Measurements from ENCODE around the gene YIPF2.
A peak's percentile ranks its signal among the peaks of the same experiment; 100 is the strongest.
"Not testable (repeated sequence)": the region's sequence is repeated elsewhere in the genome, so short reads cannot be mapped to it uniquely, and the experiment has no call there.

YIPF2 gene

DNA sequence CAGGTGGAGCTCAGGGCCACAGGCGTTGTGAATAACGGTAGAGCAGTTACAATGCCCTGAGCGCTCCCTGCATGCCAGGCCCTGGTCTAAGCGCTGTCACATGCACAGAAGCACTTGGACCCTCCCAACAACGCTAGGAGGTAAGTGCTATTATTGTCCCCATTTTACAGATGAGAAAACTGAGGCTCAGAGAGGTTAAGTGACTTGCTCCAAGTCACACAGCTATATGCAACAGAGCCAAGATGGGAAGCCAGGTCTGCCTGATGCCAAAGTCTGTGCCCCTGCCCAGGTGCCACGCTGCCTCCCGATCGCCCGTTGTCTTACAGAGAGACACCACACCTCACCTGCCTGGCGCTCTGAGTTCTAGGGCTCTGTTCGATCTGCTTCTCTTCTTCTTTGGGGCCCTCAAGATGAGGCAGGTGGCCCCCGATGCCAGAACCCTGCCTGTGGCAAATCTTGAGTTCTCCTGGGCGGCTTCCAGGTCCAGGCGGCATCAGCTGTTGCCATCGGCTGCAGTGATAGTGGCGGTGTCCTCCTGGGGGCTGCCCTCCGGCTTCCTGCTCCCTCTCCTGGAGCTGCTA lies 20.0 kb downstream of the YIPF2 start:
- no peak for DNase-seq

DNA sequence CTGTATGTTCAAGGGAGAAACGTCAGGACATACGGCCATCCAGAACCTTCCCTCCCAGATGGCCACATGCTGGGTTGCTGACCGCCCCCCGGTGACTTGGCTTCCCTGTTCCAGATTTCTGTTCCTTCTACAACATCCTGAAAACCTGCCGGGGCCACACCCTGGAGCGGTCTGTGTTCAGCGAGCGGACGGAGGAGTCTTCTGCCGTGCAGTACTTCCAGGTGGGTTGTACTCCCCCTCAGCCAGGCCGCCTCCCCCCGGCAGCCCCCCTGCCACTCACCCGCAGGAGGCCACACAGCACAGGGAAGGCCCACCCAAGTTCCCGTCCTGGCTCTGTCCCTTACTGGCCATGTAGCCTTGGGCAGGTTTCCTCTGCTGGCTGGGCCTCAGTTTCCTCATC lies 20.5 kb downstream of the YIPF2 start:
- DNase-seq: no peak

DNA sequence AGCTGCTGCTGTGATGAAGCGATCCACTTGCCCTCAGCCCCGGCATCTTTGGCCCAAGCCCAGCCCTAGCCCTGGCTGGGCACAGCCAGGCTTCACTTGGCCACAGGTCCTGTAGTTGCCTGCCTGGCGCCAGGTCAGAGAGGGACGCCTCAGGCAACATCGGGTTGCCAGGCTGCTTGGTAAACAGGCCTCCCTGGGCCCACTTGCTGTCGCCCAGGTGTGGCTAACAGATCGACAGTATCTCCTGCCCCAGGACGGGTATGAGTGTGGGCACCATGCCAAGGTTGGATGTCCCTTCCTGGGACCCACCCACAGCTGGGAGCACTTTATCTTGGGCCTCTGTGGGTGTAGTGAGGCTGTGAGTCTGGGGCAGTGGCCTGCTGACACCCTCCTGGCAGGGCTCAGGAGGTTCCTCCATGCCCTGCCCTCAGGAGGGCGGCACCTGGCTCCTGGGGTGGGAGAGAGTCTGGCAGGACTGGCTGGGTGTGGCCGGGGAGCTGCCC lies 29.2 kb downstream of the YIPF2 start:
- peak; percentile 98 for DNase-seq

DNA sequence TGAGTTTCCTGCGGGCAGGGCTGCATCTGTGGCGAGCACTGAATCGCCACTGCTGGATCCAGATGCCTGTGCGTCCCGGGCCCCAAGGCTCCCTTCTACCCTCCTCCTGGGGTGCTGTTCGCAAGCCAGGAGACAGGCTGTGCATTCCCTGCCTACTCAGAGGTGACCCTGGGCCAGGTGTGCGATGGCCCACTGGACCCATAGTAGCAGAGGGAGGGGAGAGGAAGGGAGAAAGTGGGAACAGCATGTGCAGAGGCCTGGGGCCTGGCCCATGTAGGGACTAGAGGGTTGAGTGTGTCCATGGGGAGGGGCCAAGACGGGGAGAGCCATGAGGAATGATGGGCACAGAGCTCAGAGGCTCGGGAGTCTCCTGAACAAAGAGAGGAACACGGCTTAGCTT lies 29.8 kb downstream of the YIPF2 start:
- DNase-seq: no peak

DNA sequence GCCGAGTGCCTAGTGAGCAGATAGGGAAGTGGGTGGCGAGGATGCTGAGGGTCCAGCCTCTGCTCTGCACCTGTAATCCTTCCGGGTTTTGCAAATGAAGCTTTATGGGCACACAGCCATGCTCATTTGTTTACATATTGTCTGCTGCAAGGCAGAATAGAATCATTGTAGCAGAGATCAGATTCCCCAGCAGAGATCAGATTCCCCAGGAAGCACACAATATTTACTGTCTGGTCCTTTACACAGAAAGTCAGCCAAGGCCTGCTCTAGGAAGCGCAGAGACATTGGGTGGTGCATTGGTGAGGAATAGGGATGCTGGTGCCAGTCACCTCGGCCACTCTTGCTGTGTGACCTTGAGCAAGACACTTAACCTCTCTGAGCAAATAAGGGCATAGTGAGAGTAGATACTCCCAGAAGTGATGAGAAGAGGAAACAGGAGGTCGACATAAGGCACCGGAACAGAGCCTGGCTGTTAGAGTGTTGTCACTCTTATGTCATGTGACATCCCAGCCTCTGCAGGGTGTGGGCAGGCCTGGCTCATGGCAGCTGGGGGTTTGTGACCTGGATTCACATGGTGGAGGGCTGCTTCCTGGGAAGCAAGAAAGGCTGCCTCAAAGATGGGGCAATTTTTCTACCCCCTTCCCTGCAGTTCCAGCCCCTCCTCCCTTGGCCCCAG lies 31.4 kb downstream of the YIPF2 start:
- peak; percentile 73 for DNase-seq

DNA sequence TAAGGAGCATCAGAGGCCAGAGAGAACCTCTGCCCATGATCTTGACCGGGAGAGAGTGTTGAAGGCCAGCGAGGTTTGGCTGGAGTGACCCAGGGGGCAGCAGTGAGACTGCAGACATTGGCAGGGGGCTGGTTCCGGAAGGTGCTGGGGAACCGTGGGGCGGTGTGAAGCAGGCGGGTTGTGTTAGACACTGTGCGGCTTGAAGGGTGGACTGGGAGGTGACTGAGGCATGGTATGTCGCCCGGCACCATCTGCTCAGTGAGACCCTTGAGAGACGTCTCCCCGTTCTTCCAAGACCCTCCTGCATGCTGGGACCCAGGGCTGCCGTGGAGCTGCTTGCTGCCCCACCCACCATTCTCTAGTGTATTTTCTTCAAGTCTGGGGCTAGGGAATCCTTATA lies 32.5 kb downstream of the YIPF2 start:
- DNase-seq: no peak

DNA sequence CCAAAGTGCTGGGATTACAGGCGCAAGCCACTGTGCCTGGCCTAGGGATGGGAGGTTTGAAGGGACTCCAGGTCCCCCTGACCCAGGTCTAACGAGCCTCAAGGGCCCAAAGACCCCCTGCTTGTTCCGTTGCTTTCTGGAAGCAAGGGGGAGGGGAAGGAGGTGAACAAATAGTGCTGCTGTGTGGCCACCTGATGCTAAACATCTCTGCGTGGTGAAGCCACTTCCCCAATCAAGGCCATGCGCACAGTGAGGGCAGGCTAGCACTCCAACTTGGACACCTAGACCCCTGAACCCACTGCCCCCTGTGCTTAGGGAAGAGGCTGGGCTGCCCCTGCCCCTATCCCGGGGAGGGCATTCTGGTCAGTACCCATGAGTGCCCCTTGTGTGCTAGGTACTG lies 33.1 kb downstream of the YIPF2 start:
- DNase-seq: no peak

DNA sequence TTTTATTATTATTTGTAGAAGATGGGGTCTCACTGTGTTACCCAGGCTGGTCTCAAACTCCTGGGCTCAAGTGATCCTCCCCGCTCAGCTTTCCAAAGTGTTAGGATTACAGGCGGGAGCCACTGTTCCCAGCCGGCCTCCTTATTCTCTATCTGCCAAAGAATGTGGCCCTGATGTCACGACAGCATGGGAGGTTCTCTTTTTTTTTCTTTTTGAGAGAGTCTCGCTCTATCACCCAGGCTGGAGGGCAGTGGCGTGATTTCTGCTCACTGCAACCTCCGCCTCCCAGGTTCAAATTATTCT lies 33.6 kb downstream of the YIPF2 start:
- DNase-seq: no peak

DNA sequence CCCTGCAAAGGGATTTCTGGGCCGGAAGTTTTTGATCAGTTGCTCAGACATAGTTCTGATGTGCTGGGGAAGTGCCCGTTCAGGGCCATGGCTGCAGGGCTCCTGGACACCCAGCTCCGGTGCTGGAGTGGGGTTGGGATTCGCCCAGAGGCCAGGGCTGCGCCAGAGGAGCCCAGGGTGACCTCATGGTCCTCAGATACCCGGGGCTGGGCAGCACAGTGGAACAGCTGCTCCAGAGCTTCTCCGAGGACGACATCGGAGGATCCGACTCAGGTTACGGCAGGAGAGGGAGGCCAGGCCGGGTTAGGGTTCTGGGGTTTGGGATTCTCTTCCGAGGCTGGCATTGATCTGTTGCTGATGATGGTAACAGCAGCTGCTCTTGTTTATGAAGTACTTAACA lies 36.2 kb downstream of the YIPF2 start:
- no peak for DNase-seq

DNA sequence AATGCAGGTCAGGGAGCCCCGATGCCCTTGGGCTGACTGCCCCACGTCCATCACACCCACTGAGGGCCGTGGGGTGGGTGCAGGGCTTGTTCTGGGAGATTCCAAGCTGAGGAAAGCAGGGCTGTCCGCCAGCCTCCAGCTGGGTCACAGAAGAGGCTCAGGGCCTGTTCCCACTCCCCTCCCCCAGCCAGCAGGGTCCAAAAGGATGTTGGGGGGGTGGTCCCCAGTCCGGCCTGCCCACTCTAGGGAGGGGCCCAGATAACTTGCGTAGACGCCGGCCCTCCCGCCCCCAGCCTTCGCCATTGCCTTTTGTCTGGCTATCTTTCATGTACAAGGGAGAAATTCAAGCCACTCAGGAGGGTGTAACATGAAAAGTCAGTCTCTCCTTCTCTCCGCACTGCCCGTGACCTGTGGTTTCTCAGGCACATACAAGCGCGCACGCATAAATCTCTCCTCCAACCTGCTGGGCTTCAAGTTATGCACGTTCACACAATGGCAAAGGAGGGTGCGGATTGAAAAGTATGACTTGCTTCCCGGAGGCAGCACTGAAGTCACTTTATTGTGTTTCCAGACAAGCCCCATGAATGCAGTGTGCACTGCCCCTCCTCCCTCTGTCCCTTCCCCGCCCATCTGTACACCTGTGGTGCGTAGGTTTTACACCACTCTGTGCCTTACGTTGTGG lies 36.9 kb downstream of the YIPF2 start:
- no peak for DNase-seq

DNA sequence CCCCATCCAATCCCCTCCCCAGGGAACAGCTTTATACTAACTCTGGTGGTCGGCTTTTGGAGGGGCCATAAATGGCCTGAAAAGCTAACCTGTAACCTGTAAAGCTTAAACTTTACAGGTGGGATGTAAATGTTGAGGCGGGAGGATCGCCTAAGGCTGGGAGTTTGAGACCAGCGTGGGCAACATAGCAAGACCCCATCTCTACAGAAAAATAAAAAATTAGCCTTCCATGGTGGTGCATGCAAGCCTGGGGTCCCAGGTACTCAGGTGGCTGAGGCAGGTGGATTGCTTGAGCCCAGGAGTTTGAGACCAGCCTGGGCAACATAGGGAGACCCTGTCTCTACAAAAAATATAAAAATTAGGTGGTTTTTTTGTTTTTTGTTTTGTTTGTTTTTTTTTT lies 38.6 kb downstream of the YIPF2 start:
- DNase-seq: no peak

DNA sequence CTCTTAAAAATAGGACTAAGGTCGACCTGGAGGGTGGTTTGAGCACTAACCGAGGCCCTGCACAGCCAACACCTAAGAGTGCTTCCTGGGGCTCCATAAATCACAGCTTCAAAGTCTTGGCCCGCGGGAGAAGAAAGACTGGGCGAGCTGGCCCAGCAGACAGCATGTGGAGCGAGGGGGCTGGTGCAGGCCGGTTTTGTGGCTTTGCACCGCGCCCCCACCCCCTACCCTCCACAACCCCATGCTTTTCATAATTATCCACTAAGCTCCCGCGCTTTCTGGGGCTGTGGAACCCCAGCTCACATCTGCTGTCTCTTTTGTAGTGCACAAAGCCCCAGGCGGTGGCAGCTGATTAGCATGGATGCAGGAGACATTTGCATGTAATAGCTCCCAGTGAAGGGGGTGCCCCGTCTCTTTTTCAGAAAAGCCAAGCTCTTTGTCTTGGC lies 40.0 kb downstream of the YIPF2 start:
- no peak for DNase-seq

DNA sequence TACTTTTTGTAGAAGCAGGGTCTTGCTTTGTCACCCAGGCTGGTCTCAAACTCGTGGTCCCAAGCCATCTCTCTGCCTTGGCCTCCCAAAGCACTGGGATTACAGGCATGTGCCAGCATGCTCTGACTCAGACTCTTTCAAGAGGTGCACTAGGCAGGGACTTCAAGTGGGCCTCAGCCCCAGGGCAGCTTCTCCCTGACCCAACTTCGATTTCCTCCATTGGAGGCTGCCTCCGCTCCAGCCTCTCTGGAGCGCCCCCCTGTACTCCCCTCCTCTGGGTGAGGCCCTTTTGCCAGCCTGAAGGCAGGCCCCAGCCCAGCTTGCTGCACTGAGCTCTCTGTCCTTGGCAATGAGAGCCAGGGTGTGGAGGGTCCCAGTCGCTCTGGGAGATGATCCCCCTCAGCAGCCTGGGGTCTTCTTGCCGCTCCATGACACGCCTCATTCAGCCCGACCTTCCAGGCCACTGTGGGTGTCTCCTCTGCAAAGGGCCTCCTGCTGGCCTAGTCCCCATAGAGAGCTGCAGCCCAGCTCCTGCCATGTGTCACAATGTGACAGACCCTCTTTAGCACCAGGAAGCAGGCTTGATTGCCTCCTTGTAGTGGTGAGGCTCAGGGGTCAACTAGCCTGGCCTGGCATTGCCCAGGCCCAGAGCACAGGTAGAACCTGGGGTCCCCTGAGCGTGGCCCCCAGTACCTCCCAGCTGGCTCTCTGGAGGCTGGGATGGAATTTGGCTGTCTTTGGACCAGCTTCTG lies 40.6 kb downstream of the YIPF2 start:
- no peak for DNase-seq

DNA sequence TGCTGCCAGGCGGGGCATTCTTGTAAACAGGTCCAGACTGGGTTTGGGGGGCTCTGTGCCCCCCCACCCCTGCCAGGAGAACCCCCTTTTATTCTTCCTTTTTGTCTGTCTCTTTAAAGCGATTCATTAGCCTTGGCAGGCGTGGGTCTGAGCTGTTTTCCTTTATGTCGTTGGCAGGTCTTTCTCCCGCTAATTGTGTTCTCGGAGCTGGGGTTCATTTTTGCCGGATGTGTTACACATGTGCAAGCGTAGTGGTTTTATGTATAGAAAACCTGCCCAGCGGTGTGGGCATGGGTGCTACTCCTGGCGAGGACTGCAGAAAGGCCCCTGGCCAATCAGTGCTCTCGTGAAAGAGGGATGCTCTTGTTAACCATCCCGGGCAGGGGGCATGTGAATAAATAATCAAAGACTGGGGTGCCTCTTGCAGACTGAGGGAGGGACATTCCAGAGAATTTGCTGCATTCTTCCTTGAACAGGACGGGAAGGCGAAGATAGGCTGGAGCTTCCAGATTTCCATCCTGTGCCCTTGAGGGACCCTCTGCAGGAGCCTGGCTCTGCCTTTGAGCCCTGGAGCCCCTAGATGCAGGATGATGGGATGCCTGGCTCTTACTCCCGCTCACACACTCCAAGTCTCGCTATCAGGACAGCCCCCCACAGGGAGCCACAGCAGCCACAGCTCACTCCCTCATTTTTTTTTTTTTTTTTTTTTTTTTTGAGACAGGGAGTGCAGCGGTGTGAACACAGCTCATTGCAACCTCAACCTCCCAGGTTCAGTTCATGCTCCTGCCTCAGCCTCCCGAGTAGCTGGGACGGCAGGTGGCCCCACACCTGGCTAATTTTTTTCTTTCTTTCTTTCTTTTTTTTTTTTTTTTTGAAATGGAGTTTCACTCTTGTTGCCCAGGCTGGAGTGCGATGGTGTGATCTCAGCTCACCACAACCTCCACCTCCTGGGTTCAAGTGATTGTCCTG lies 43.0 kb downstream of the YIPF2 start:
- DNase-seq: no peak

DNA sequence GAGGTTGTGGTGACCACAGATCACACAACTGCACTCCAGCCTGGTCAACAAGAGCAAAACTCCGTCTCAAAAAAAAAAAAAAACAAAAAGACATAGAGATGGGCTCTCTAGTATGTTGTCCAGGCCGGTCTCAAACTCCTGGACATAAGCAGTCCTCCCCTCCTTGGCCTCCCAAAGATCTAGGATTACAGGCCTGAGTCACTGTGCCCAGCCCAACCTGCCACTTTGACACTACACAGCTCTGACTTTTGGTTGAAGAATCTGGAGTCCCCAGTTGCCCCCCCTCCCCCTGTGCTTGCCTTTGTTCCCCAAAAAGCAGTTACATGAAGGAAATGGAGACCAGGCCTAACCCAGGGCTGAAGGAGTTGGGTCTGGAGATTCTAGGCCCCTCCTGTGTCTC lies 44.2 kb downstream of the YIPF2 start:
- peak; percentile 43 for DNase-seq

DNA sequence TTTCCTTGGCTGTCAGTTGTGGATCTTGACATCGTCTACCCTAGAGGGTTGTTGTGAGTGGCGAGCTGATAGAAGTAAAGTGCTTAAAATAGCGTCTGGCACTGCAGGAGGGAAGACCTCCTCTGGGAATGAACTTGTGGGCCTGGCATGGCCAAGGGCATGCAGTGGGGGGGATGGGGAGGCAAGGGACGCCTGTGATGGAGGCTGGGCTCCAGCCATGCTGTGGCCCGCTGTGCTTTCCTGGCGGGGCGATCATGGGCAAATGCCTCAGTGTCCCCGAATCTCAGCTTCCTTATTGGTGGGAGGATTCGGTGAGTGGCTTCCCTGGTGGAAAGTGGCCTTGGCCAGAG lies 46.4 kb downstream of the YIPF2 start:
- no peak for DNase-seq

DNA sequence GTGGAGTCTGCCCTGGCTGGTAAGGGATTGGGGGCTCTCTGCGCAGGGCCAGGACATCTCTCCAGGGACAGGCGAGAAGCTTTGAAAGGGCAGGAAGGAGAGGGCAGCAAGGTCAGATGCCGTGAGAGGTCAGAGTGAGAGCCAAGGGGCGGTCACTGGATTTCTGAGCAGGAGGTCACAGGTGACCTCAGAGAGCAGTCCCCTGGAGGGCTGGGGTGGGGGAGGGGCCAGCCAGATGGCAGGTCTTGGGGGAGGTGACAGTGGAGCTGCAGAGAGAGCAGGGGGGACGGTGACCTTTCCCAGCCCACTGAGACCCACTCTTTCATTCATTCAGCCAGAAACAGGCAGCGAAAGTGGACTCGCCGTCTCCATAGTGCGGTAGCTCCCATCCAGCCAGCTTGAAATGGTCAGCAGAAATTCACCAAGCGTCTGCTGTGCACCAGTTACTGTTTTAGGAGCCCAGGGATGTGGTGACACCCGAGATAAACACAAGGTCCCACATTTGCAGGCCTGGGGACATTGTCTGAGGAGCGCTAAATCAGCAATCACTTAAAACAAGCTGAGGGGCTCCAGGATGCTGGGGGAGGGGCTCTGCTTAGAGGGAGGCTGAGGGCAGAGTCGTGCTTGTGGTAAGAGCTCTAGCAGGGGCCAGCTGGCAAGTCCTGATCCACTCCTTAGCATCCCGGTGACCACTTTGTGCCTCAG lies 46.9 kb downstream of the YIPF2 start:
- no peak for DNase-seq

DNA sequence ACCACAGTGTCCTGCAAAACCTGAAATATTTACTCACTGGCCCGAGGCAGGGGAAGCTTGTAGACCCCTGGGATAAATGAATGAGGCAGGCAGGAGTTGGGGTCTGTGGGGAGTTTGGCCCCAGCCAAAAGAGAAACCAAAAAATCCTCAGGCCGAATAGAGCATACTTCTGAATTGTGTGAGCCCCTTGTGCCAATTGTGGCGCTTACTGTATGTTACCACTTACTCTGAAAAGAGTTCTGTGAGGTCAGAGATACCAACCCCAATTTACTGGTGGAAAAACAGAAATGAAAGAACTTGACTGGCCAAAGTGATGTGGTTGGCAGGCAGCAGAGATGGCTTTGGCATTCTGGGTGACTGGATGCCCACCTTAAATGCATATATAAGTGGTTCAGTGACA lies 50.2 kb downstream of the YIPF2 start:
- no peak for DNase-seq

DNA sequence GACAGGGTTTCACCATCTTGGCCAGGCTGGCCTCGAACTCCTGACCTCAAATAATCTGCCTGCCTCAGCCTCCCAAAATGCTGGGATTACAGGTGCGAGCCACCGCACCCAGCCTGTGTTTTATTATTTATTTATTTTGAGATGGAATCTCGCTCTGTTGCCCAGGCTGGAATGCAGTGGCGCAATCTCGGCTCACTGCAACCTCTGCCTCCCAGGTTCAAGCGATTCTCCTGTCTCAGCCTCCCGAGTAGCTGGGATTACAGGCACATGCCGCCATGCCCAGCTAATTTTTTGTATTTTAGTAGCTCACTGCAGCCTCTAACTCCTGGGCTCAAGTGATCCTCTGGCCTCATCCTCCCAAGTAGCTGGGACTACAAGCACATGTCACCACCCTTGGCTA lies 50.8 kb downstream of the YIPF2 start:
- not testable (repeated sequence) for DNase-seq

DNA sequence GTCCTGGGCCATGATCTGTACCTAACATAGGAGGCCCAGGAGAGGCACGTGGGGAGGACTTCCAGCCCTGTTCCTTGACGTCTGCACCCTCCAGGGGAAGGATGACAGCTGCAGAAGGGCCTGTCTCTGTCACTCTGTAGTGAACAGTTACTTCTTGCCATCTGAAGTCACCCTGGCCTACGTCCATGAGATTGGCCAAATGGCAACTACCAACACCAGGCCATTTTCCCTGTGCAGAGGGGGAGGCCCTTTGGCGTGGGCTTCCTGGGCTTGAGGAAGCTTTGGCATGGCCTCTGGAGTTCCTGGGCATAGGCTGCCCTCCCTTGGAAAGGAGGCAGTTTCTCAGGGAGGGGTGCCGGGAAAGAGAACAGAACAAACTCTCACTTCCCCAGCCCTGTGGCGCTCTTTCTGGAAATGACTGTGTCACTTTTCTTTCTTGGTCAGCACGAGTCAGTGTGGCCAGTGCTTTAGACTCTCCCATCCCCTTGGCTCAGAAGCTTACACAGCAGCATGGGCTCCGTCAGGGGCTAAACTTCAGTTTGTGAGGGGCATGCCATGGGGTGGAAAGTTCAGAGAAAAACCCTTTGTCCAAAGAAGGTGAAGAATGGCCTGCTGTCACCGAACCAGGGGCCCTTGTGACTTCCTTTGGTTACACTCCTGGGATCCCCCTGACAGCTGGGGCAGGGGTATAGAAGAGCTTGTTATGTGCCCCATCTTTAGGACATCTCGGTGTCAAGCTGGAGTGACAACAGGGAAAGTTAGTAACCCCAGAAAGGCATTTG lies 51.8 kb downstream of the YIPF2 start:
- DNase-seq: no peak

DNA sequence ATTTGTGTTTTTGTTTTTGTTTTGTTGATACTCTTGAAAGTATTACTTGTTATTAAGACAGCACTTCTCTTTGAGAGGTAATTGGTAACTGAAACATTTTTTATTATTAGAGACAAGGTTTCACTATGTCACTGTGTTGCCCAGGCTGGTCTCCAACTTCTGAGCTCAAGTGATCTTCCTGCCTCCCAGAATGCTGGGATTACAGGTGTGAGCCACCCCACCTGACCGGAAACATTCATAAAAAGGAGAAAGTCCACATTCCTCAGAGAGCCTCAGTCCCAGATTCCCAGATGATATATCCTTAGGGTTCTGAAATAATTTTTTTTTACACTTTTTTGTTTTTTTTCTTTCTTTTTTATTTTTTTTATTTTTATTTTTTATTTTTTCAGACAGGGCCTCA lies 54.4 kb downstream of the YIPF2 start:
- DNase-seq: no peak

Measured in hematopoietic multipotent progenitor cell treated with erythropoietin and hydrocortisone succinate and interleukin-3 and kit ligand, for 6 days (in vitro differentiated cells).